ENCODE measurements around the gene PEX11A. TPM values are rescaled to one million over a fixed set of nuclear protein-coding genes. Genes with fewer than 3 reads are reported as not detected.

Gene PEX11A
- total RNA-seq, 3 donors from 2014 or later: 42.3 to 64.2 (median 46.1) TPM

DNA sequence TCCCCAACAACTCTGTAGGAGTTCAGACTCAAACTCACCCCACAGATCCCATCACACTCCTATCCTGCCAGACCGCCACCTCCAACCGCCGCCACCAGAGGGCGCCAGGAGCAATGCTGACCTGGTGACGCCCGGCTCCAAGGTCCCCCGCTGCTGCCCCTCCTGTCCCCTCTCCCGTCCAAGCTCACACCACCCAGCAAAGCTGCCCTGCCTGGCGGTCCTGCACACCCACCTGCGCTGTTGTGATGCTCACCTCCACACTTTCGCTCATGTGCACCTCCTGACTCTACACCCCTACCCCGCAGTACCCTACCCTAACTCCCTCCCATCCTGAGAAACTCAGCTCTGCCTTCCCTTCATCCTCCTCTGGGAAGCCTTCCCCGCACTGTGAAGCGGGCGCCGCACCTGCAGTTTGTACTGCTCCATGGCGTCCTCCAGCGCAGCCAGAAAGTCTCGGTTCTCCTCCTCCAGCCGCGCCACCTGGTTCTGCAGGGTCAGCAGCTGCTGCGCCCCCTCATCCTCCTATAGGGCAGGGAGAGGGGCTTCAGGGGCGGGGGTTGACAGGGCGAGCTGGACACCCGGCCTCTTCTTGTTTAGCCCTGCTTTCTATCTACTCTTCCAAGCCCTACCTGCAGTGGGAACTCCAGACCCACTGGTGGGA is 43.2 kb downstream of the PEX11A start:
- Histone ChIP-seq H3K36me3 (no peaks in the 10 kb centered on the region), H3K4me1 (no peaks in the 10 kb centered on the region), H3K27me3 (no peaks in the 10 kb centered on the region), H3K27ac (no peak overlapping the region), H3K9me3 (no peaks in the 10 kb centered on the region), H3K4me3 (no peak overlapping the region)
- intact Hi-C loops (cut with DNase I; ENCODE audit: low total_unique reads): loop anchor here (10.0 kb wide), 1 partner anchor 107 kb away; the partner anchor contains the start of gene MESP1
- TF ChIP-seq CTCF (IDR thresholded peaks at IDR 0.05): peak in 2 of 3 donors; percentile 69 to 79
- TF ChIP-seq POLR2A (IDR thresholded peaks at IDR 0.05): no peak
- DNase-seq (ENCODE audit: low spot score in 2 of 2): peak; percentile 56 to 78

DNA sequence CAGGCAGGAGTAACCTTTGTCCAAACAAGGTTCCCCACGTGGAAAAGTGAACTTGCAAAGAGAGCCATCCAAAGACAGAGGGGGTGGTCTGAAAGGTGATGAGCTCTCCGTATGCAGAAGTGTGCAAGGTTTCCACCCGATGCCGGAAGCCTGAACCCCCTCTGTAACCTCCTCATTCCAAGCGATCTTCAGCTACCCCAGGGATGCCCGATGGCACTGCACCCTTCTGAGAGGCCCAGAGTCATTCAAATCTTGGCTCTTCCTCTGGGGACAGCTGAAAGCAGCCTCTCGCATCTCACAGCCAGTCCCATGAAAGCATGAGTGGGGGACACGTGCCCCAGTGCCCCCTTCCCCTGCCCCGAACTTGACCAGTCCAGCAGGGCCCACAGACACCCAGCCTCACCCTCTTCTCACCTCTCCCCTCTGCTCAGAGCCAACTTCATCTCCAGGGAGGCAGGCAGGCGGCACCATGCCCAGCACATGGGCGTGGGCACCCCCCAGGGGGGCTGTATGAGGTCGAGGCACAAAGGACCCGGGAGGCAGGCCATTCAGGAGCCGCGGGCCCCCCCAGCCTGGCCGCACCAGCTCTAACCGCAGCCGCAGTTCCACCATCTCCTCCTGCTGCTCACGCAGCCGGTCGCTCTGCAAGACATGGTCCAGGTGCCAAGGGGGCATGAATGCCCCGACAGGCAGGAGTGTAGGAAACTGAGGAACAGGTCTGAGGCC is 44.0 kb downstream of the PEX11A start:
- Histone ChIP-seq H3K9me3 (no peaks in the 10 kb centered on the region), H3K4me3 (no peak overlapping the region), H3K4me1 (no peaks in the 10 kb centered on the region), H3K27me3 (no peaks in the 10 kb centered on the region), H3K27ac (no peak overlapping the region), H3K36me3 (no peaks in the 10 kb centered on the region)
- intact Hi-C loops (cut with DNase I; ENCODE audit: low total_unique reads): loop anchor here (10.0 kb wide), 1 partner anchor 108 kb away; the partner anchor contains the start of gene MESP1
- TF ChIP-seq POLR2A (IDR thresholded peaks at IDR 0.05): no peak
- TF ChIP-seq CTCF (IDR thresholded peaks at IDR 0.05): no peak
- TF ChIP-seq POLR2AphosphoS5 (IDR thresholded peaks at IDR 0.05): no peak
- no peak for DNase-seq (ENCODE audit: low spot score in 2 of 2)

DNA sequence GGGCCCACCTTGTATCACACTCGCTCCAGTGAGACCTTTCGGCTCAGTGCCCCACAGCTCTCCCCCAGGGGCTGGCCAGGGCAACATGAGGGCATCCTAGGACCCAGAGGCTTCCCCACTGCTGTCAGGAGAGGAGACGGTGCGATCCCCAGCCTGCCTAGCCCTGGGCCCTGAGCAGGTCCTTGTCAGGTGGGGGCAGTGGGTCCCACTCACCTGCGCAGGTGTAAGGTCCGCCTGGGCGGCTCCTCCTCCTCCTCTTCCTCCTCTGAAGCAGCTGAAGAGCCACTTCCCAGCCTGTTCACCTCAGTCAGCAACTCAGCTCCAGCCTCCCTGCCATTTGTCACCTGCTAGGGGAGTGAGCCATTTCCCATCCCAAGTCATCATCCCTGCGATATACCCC is 44.9 kb downstream of the PEX11A start:
- Histone ChIP-seq H3K4me1 (no peaks in the 10 kb centered on the region), H3K4me3 (no peak overlapping the region), H3K27ac (no peak overlapping the region), H3K27me3 (no peaks in the 10 kb centered on the region), H3K36me3 (no peaks in the 10 kb centered on the region), H3K9me3 (no peaks in the 10 kb centered on the region)
- no peak for TF ChIP-seq POLR2A (IDR thresholded peaks at IDR 0.05)
- TF ChIP-seq CTCF (IDR thresholded peaks at IDR 0.05): no peak
- TF ChIP-seq POLR2AphosphoS5 (IDR thresholded peaks at IDR 0.05): no peak
- no peak for DNase-seq (ENCODE audit: low spot score in 2 of 2)
- intact Hi-C loops (cut with DNase I; ENCODE audit: low total_unique reads): loop anchor here (10.0 kb wide), 1 partner anchor 109 kb away; the partner anchor contains the start of gene MESP1

GRCh38 chr15:89642106-89642505 is 48.4 kb downstream of the PEX11A start:
- Histone ChIP-seq H3K27ac (no peak overlapping the region), H3K4me3 (no peak overlapping the region), H3K9me3 (no peaks in the 10 kb centered on the region), H3K27me3 (no peaks in the 10 kb centered on the region), H3K36me3 (no peaks in the 10 kb centered on the region), H3K4me1 (no peaks in the 10 kb centered on the region)
- no peak for DNase-seq (ENCODE audit: low spot score in 2 of 2)
- TF ChIP-seq POLR2A (IDR thresholded peaks at IDR 0.05) (no peak), POLR2AphosphoS5 (IDR thresholded peaks at IDR 0.05) (no peak), CTCF (IDR thresholded peaks at IDR 0.05) (no peak)
- intact Hi-C loops (cut with DNase I; ENCODE audit: low total_unique reads): loop anchor here (10.0 kb wide), 1 partner anchor 113 kb away; the partner anchor contains the start of gene MESP1

GRCh38 chr15:89641053-89641452 is 49.5 kb downstream of the PEX11A start:
- H3K9me3 ChIP-seq: no peaks in the 10 kb centered on the region
- H3K27me3 ChIP-seq: no peaks in the 10 kb centered on the region
- H3K36me3 ChIP-seq: no peaks in the 10 kb centered on the region
- no peak for DNase-seq (ENCODE audit: low spot score in 2 of 2)
- intact Hi-C loops (cut with DNase I; ENCODE audit: low total_unique reads): loop anchor here (10.0 kb wide), 1 partner anchor 114 kb away; the partner anchor contains the start of gene MESP1
- H3K4me3 ChIP-seq: no peak overlapping the region
- H3K4me1 ChIP-seq: no peaks in the 10 kb centered on the region
- H3K27ac ChIP-seq: no peak overlapping the region
- TF ChIP-seq POLR2AphosphoS5 (IDR thresholded peaks at IDR 0.05) (no peak), CTCF (IDR thresholded peaks at IDR 0.05) (no peak), POLR2A (IDR thresholded peaks at IDR 0.05) (no peak)

All from breast epithelium (tissue), 4 donors.